ENCODE data around the gene TBC1D20. TPM values are rescaled to one million over a fixed set of nuclear protein-coding genes. Genes with fewer than 3 reads are reported as not detected.
"Not testable (repeated sequence)": the region's sequence is repeated elsewhere in the genome, so short reads cannot be mapped to it uniquely, and the experiment has no call there.

The TBC1D20 gene
- total RNA-seq, 1 experiment from 2014 or later = 20.1 TPM

- Histone ChIP-seq H3K9me3 (replicated peaks) (no peaks in the 10 kb centered on the region), H3K27ac (no peak overlapping the region), H3K27me3 (replicated peaks) (no peaks in the 10 kb centered on the region), H3K4me1 (replicated peaks) (no peaks in the 10 kb centered on the region), H3K4me3 (no peak overlapping the region), H3K36me3 (peaks cover 41% of the 10 kb centered on the region)
- DNase-seq (ENCODE audit: low read depth in 1 of 2, low spot score in 2 of 2) = no peak
Measured at GRCh38 chr20:387520-387919, 74.8 kb downstream of the TBC1D20 start.

GRCh38 chr20:386634-387033, 75.7 kb downstream of the TBC1D20 start:
- H3K4me3 ChIP-seq; H3K27me3 ChIP-seq (replicated peaks); H3K9me3 ChIP-seq (replicated peaks); H3K4me1 ChIP-seq (replicated peaks); H3K27ac ChIP-seq; DNase-seq (ENCODE audit: low read depth in 1 of 2, low spot score in 2 of 2): not testable (repeated sequence)
- H3K36me3 ChIP-seq = peaks cover 35% of the 10 kb centered on the region

Other genes with a start within 250 kb of the TBC1D20 start
- not detected in 2 replicates for gene DEFB129, start 235.3 kb downstream of the TBC1D20 start, total RNA-seq (2014; rRNA removed; shearing (Covaris generic))
- not detected in 2 replicates for gene DEFB132, start 204.8 kb downstream of the TBC1D20 start, total RNA-seq (2014; rRNA removed; shearing (Covaris generic))
- gene C20orf96, start 171.8 kb downstream of the TBC1D20 start, total RNA-seq (2014; rRNA removed; shearing (Covaris generic)) = 0.58 and 0.85 TPM in 2 replicates
- gene ZCCHC3, start 165.0 kb downstream of the TBC1D20 start, total RNA-seq (2014; rRNA removed; shearing (Covaris generic)) = 25.2 and 29.4 TPM in 2 replicates
- 3.6 TPM in 2 replicates for gene SOX12, start 137.0 kb downstream of the TBC1D20 start, total RNA-seq (2014; rRNA removed; shearing (Covaris generic))
- gene NRSN2, start 115.4 kb downstream of the TBC1D20 start, total RNA-seq (2014; rRNA removed; shearing (Covaris generic)) = 37.5 and 43.1 TPM in 2 replicates
- gene TRIB3, start 81.8 kb downstream of the TBC1D20 start, total RNA-seq (2014; rRNA removed; shearing (Covaris generic)) = 29.0 and 37.2 TPM in 2 replicates
- gene RBCK1, start 54.2 kb downstream of the TBC1D20 start, total RNA-seq (2014; rRNA removed; shearing (Covaris generic)) = 78.4 and 98.8 TPM in 2 replicates
- gene CSNK2A1, start 81.3 kb upstream of the TBC1D20 start, total RNA-seq (2014; rRNA removed; shearing (Covaris generic)) = 135 and 158 TPM in 2 replicates
- not detected in 2 replicates for gene TCF15, start 147.8 kb upstream of the TBC1D20 start, total RNA-seq (2014; rRNA removed; shearing (Covaris generic))
- gene SRXN1, start 190.7 kb upstream of the TBC1D20 start, total RNA-seq (2014; rRNA removed; shearing (Covaris generic)) = 51.8 and 54.7 TPM in 2 replicates
- not detected in 2 replicates for gene SCRT2, start 213.3 kb upstream of the TBC1D20 start, total RNA-seq (2014; rRNA removed; shearing (Covaris generic))